ENCODE data around the gene SH3PXD2A.

SH3PXD2A gene

DNA sequence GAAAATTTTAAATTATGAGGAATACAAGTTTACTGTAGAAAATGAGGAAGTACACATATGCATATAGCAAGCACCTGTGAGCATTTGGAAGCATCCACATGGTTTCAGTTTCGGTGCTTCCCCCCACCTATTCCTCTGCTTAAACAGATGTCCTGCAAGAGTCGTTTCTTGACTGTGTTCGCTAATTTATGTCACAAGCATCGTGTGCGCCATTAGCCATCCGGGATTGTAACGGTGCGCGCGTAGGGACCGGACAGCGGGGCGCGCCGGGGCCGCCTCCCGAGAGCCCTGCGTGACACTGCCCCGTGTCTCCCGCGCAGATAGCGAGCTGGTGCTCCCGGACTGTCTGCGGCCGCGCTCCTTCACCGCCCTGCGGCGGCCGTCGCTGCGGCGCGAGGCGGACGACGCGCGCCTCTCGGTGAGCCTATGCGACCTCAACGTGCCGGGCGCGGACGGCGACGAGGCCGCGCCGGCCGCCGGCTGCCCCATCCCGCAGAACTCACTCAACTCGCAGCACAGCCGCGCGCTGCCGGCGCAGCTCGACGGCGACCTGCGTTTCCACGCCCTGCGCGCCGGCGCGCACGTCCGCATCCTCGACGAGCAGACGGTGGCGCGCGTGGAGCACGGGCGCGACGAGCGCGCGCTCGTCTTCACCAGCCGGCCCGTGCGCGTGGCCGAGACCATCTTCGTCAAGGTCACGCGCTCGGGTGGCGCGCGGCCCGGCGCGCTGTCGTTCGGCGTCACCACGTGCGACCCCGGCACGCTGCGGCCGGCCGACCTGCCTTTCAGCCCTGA lies 271.0 kb downstream of the SH3PXD2A start:
- Histone ChIP-seq H3K27me3 (ENCODE audit: control insufficient read depth, insufficient read depth, low read length) (no peaks in the 10 kb centered on the region), H3K9ac (no peak overlapping the region), H3K9me3 (ENCODE audit: control insufficient read depth, low read length) (no peaks in the 10 kb centered on the region), H3K27ac (no peak overlapping the region), H2AFZ (no peak overlapping the region), H3K4me3 (ENCODE audit: low read depth, low read length) (no peak overlapping the region), H3K4me1 (no peaks in the 10 kb centered on the region), H3K79me2 (no peaks in the 10 kb centered on the region), H3K36me3 (ENCODE audit: control insufficient read depth, insufficient read depth, low read length) (no peaks in the 10 kb centered on the region), H3K4me2 (ENCODE audit: low read length) (peak overlapping the region; percentile 9)
- TF ChIP-seq, protein P1, sequence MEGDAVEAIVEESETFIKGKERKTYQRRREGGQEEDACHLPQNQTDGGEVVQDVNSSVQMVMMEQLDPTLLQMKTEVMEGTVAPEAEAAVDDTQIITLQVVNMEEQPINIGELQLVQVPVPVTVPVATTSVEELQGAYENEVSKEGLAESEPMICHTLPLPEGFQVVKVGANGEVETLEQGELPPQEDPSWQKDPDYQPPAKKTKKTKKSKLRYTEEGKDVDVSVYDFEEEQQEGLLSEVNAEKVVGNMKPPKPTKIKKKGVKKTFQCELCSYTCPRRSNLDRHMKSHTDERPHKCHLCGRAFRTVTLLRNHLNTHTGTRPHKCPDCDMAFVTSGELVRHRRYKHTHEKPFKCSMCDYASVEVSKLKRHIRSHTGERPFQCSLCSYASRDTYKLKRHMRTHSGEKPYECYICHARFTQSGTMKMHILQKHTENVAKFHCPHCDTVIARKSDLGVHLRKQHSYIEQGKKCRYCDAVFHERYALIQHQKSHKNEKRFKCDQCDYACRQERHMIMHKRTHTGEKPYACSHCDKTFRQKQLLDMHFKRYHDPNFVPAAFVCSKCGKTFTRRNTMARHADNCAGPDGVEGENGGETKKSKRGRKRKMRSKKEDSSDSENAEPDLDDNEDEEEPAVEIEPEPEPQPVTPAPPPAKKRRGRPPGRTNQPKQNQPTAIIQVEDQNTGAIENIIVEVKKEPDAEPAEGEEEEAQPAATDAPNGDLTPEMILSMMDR (IDR thresholded peaks at IDR 0.05) = no peak

DNA sequence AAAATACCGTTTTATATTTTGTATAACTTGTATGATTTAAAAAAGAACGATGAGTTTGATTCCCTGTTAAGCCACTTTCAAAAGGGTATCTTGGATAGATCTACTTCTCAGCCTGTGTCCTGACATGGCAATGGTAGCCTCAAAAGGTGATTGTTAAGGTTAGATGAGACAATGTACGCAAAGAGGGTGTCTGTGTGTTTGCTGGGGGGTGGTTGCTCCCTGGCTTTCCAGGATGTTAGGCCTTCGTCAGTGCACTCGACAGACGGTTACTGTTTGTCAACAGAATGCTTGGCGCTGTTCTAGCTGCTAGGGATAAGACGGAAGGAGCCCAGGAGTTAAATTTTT lies 271.5 kb downstream of the SH3PXD2A start:
- Histone ChIP-seq H3K27me3 (ENCODE audit: control insufficient read depth, insufficient read depth, low read length) (no peaks in the 10 kb centered on the region), H3K36me3 (ENCODE audit: control insufficient read depth, insufficient read depth, low read length) (no peaks in the 10 kb centered on the region), H3K79me2 (no peaks in the 10 kb centered on the region), H3K9me3 (ENCODE audit: control insufficient read depth, low read length) (no peaks in the 10 kb centered on the region), H2AFZ (no peak overlapping the region), H3K4me1 (no peaks in the 10 kb centered on the region), H3K4me2 (ENCODE audit: low read length) (no peak overlapping the region), H3K4me3 (ENCODE audit: low read depth, low read length) (no peak overlapping the region), H3K27ac (no peak overlapping the region), H3K9ac (no peak overlapping the region)
- TF ChIP-seq, protein P1 (IDR thresholded peaks at IDR 0.05) = no peak

DNA sequence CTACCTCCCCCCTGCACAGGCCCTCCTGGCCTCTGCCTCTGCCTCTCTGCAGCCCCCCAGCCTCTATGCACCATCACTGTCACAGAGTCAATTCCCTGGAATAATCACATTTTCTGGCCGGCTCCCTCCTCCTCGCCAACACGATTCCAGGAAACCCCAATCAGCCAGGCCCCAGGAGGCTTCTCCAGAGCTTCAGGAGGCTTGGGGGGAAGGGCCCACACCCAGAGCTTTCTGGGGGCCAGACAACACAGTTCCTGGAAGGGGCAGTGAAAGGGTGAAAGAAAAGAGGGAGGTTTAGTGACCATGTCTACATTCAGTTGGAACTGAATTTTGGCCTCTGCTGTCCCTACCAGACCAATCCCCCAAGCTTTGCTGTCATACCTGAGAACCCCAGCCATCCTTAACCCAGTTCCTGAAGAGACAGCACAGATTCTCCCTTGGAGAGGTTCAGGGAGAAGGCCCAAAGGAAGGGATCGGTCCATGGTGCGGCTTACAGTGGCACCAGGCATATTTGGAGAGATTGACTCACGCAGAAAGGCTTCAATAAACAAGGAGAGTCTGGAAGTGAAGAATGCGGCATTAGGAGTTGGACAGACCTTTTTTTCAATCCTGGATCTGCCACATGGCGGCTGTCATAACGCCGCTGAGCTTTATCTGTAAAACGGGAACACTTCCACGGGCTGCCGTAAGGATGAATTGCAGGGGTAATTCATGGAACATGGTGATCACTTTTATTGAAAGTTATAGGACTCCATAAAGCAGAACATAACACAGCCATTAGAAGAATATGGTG lies 272.8 kb downstream of the SH3PXD2A start:
- H3K4me1 ChIP-seq = no peaks in the 10 kb centered on the region
- TF ChIP-seq, protein P1 (IDR thresholded peaks at IDR 0.05) = no peak
- no peak overlapping the region for H3K4me2 ChIP-seq (ENCODE audit: low read length)
- H3K79me2 ChIP-seq = no peaks in the 10 kb centered on the region
- no peaks in the 10 kb centered on the region for H3K9me3 ChIP-seq (ENCODE audit: control insufficient read depth, low read length)
- H3K36me3 ChIP-seq (ENCODE audit: control insufficient read depth, insufficient read depth, low read length) = no peaks in the 10 kb centered on the region
- no peaks in the 10 kb centered on the region for H3K27me3 ChIP-seq (ENCODE audit: control insufficient read depth, insufficient read depth, low read length)
- H2AFZ ChIP-seq = no peak overlapping the region
- H3K4me3 ChIP-seq (ENCODE audit: low read depth, low read length) = no peak overlapping the region
- no peak overlapping the region for H3K27ac ChIP-seq
- no peak overlapping the region for H3K9ac ChIP-seq

DNA sequence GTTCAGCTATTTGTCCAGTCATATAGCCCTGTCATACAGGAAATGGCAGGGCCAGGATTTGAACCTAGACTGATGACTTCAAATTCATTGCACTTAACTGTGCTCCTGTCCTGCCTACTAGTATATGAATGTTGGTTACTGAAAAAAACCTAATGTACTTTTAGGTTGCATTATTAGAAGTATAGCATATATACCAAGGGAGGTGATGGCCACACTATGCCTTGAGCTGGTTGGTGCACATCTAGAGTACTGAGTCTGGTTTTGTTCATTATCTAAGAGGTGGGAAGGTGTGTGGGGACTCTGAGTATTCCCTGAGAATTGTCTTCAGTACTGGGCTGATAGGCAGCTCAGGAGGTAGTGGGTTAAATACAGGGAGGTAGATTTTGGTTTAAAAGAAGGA lies 273.9 kb downstream of the SH3PXD2A start:
- H2AFZ ChIP-seq = no peak overlapping the region
- H3K4me2 ChIP-seq (ENCODE audit: low read length) = no peak overlapping the region
- H3K79me2 ChIP-seq = no peaks in the 10 kb centered on the region
- H3K4me3 ChIP-seq (ENCODE audit: low read depth, low read length) = no peak overlapping the region
- no peaks in the 10 kb centered on the region for H3K36me3 ChIP-seq (ENCODE audit: control insufficient read depth, insufficient read depth, low read length)
- no peaks in the 10 kb centered on the region for H3K4me1 ChIP-seq
- H3K9ac ChIP-seq = no peak overlapping the region
- no peaks in the 10 kb centered on the region for H3K9me3 ChIP-seq (ENCODE audit: control insufficient read depth, low read length)
- TF ChIP-seq, protein P1 (IDR thresholded peaks at IDR 0.05) = no peak
- H3K27ac ChIP-seq = no peak overlapping the region
- no peaks in the 10 kb centered on the region for H3K27me3 ChIP-seq (ENCODE audit: control insufficient read depth, insufficient read depth, low read length)

Measured in parathyroid adenoma (tissue), 2 donors.